ENCODE results near the gene HDAC4. TPM values are rescaled to one million over a fixed set of nuclear protein-coding genes. Genes with fewer than 3 reads are reported as not detected.

The HDAC4 gene
- total and polyA plus RNA-seq, 2 experiments from 2014 or later = 9.3 to 10.8 TPM

- no peak overlapping the region for H3K27ac ChIP-seq
- TF ChIP-seq EZH2phosphoT487 (IDR thresholded peaks at IDR 0.05; ENCODE audit: low read depth, severe bottlenecking, unreplicated experiment) (no peak), EZH2 (IDR thresholded peaks at IDR 0.05; ENCODE audit: borderline replicate concordance) (no peak), CTCF (IDR thresholded peaks at IDR 0.05; ENCODE audit: poor library complexity) (no peak)
- H2AFZ ChIP-seq = no peak overlapping the region
- H3K4me3 ChIP-seq = no peak overlapping the region
- no peak for DNase-seq (ENCODE audit: low spot score)
- H3K9me2 ChIP-seq (replicated peaks; ENCODE audit: insufficient read depth) = no peaks in the 10 kb centered on the region
- H3K4me1 ChIP-seq (ENCODE audit: insufficient read depth) = no peaks in the 10 kb centered on the region
- no peaks in the 10 kb centered on the region for H3K9me3 ChIP-seq (ENCODE audit: low read depth)
- H3K4me2 ChIP-seq = no peak overlapping the region
- H4K20me1 ChIP-seq (ENCODE audit: insufficient read depth, poor library complexity, severe bottlenecking) = peaks cover 9% of the 10 kb centered on the region
- H3K27me3 ChIP-seq = no peaks in the 10 kb centered on the region
- WGBS (ENCODE audit: low lambda C conversion rate, missing lambda C conversion rate) = 94% methylated on average over 21 of the region's 21 CpGs
- H3K79me2 ChIP-seq = peaks cover 52% of the 10 kb centered on the region
- no peaks in the 10 kb centered on the region for H3K36me3 ChIP-seq (replicated peaks; ENCODE audit: insufficient read depth, low read depth)
Observed at GRCh38 chr2:239376942-239377531, 23.8 kb downstream of the HDAC4 start.

DNA sequence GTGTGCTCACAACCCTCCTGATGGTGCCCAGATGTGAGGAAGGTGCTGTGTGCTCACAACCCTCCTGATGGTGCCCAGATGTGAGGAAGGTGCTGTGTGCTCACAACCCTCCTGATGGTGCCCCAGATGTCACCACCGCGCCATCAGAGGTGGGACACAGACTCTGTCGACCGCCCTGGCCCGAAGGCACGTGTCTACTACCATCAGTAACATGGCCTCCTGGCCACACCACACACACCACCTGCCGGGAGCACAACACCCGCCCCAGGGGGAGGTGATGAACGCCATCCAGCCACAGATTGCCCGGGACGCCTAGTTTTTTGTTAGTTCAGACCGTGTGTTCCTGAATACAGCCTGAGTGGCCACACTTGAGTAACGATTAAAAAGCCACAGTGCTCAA, 24.5 kb downstream of the HDAC4 start:
- H3K4me3 ChIP-seq = no peak overlapping the region
- H4K20me1 ChIP-seq (ENCODE audit: insufficient read depth, poor library complexity, severe bottlenecking) = peaks cover 7% of the 10 kb centered on the region
- H3K27ac ChIP-seq = no peak overlapping the region
- no peaks in the 10 kb centered on the region for H3K9me3 ChIP-seq (ENCODE audit: low read depth)
- H2AFZ ChIP-seq = no peak overlapping the region
- TF ChIP-seq CTCF (IDR thresholded peaks at IDR 0.05; ENCODE audit: poor library complexity) (no peak), EZH2 (IDR thresholded peaks at IDR 0.05; ENCODE audit: borderline replicate concordance) (no peak), EZH2phosphoT487 (IDR thresholded peaks at IDR 0.05; ENCODE audit: low read depth, severe bottlenecking, unreplicated experiment) (no peak)
- H3K4me1 ChIP-seq (ENCODE audit: insufficient read depth) = no peaks in the 10 kb centered on the region
- no peak for DNase-seq (ENCODE audit: low spot score)
- no peak overlapping the region for H3K4me2 ChIP-seq
- no peaks in the 10 kb centered on the region for H3K36me3 ChIP-seq (replicated peaks; ENCODE audit: insufficient read depth, low read depth)
- 94% methylated on average over 13 of the region's 13 CpGs for WGBS (ENCODE audit: low lambda C conversion rate, missing lambda C conversion rate)
- H3K27me3 ChIP-seq = no peaks in the 10 kb centered on the region
- H3K9me2 ChIP-seq (replicated peaks; ENCODE audit: insufficient read depth) = no peaks in the 10 kb centered on the region
- peaks cover 56% of the 10 kb centered on the region for H3K79me2 ChIP-seq

GRCh38 chr2:239375278-239376061, 25.4 kb downstream of the HDAC4 start:
- no peaks in the 10 kb centered on the region for H3K9me2 ChIP-seq (replicated peaks; ENCODE audit: insufficient read depth)
- H3K36me3 ChIP-seq (replicated peaks; ENCODE audit: insufficient read depth, low read depth) = no peaks in the 10 kb centered on the region
- no peak overlapping the region for H3K4me3 ChIP-seq
- no peak for DNase-seq (ENCODE audit: low spot score)
- H3K27ac ChIP-seq = no peak overlapping the region
- no peak for TF ChIP-seq EZH2phosphoT487 (IDR thresholded peaks at IDR 0.05; ENCODE audit: low read depth, severe bottlenecking, unreplicated experiment)
- TF ChIP-seq CTCF (IDR thresholded peaks at IDR 0.05; ENCODE audit: poor library complexity) = no peak
- TF ChIP-seq EZH2 (IDR thresholded peaks at IDR 0.05; ENCODE audit: borderline replicate concordance) = no peak
- H3K27me3 ChIP-seq = no peaks in the 10 kb centered on the region
- no peak overlapping the region for H2AFZ ChIP-seq
- no peaks in the 10 kb centered on the region for H3K9me3 ChIP-seq (ENCODE audit: low read depth)
- H3K4me2 ChIP-seq = no peak overlapping the region
- 96% methylated on average over 29 of the region's 31 CpGs for WGBS (ENCODE audit: low lambda C conversion rate, missing lambda C conversion rate)
- H4K20me1 ChIP-seq (ENCODE audit: insufficient read depth, poor library complexity, severe bottlenecking) = peaks cover 4% of the 10 kb centered on the region
- no peaks in the 10 kb centered on the region for H3K4me1 ChIP-seq (ENCODE audit: insufficient read depth)
- peaks cover 50% of the 10 kb centered on the region for H3K79me2 ChIP-seq
